HG02943 (cell line): ENCODE measurements around the gene VPS4A.
"Not testable (repeated sequence)": the region's sequence is repeated elsewhere in the genome, so short reads cannot be mapped to it uniquely, and the experiment has no call there.

Experiments
- ATAC-seq: cut with Tn5 transposase; IDR thresholded peaks from one replicate; pipeline ENCODE4 v1.9.1; 2021; ENCODE audit warnings: mild to moderate bottlenecking, low read depth, moderate library complexity; ENCODE audit not compliant: unreplicated experiment

VPS4A gene

DNA sequence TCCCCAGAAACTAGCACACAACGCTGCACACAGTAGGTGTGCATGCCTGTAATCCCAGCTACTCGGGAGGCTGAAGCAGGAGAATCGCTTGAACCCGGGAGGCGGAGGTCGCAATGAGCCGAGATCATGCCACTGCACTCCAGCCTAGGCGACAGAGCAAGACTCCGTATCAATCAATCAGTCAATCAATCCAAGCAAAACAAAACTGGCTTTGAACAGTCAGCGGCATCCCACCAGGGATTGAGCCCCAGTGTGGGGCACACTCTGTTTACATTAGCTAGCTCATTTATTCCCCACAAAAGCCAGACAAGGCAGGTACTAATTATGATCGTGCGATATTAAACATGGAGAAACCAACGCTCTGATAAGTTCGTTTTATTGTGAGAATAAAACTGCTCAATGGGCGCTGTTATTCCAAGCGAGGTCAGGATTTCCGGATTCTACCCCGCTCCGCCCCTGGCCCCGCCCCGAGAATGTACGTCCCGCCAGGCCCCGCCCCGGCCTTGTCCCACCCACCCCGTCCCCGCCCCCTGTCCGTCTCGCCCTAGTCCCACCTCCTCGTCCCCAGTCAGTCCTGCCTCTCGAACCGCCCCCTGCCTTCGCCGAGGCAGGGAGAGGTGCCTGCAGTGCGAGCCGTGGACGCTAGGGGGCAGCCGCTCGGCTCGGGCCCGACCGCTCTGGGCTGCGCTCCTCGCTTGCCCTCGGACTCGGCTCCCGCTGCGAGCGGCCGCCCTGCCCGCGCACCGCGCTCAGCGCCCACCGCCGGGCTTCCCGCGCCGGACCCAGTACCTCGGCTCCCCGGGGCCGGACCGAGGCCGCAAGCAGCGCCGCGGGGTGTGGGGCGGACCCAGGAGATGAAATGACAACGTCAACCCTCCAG, at the start of gene VPS4A:
VPS4A (plus strand) TSS at position 698 of the 880 bp plus-strand sequence; CDS start at position 860, 162 bp downstream.
- peak; percentile 83 for ATAC-seq

DNA sequence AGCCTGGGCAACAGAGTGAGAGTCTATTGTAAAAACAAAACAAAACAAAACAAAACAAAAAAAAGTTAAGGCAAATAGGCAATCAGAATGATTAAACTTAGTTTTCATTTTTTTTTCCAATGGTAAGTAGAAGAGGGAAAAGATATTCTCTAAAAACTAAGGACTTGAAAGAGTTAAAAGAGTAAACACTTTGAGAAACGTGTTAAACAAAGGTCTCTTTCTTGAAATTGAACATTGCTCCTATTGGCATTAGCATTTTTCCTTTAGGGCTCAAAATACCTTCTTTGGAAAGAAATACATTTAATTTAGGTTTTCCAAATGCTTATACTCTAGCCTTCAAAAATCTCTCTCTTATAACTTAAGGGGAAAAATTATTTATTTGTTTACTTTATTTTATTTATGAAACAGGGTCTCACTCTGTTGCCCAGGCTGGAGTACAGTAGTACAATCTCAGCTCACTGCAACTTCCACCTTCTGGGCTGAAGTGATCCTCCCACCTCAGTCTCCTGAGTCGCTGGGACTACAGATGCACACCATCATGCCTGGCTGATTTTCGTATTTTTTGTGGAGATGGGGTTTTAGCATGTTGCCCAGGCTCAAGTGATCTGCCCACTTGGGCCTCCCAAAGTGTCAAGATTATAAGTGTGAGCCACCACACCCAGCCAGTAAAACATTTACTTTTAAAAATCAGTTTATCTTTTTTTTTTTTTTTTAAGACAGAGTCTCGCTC, 44.7 kb upstream of the VPS4A start:
- no peak for ATAC-seq

DNA sequence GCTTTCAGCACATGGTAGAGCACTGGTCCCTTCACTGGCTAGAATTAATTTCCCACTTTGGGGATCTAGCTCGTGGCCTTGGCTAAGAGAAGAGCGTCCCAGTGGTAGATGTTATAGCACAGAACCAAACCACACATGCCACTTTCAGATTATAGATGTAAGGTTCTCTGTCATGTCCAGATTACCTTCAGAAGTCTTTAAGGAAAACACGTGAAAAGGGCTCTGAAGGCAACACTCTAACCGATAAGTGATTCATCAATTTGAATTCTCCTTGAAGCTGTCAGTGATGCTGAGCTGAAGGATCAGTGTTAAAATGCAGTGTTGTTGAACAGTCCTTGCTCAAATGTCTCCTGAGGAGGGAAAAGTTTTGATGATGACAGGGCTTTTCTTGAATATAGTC, 43.5 kb upstream of the VPS4A start:
- ATAC-seq: no peak

DNA sequence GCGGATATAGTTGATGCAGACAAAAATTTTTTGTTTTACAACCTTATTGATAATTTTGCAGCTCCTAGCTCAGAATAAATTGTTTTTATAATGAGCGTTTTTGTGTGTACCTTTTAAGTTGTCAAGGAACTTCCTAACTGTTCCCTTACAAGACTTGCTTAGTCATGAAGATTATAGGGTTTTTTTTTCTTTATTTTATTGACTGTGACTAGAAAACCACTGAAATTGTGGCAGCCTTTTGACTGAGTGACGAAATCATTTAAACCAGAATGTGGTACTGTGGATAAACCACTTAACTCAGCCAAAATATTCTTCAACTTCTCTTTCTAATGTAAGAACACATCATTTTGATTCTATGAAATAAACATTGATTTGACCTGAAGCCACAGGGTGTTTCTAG, 40.8 kb upstream of the VPS4A start:
- ATAC-seq: no peak

DNA sequence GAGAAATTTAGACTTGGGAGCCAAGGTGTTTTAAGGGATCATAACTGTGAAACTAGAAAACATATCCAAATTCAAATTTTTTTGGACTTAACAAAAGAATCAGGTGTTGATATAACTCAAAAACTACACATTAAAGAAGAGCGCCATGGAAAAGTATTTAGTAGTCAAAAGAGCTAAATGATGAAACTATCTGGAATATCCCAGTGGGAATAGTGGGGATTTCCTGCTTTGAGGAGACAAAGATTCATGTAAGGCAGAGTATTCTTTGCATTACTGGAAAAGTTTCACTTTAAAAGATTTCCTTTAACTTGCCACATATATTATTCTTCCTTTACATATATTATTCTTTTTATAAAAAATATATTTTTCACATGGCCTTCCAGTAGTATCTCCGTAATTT, 40.3 kb upstream of the VPS4A start:
- ATAC-seq: no peak

DNA sequence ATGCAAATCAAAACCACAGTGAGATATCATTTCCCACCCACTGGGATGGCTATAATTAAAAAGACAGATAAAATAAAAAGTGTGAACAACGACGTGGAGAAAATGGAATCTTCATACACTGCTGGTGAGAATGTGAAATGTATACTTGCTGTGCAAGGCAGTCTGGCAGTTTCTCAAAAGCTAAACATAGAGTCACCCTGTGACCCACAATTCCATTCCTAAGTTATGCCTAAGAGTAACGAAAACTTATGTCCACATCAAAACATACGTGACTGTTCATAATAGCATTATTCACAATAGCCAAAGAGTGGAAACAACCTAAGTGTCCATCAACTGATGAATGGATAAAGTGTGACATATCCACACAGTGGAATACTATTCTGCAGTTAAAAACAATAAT, 38.1 kb upstream of the VPS4A start:
- ATAC-seq: no peak

DNA sequence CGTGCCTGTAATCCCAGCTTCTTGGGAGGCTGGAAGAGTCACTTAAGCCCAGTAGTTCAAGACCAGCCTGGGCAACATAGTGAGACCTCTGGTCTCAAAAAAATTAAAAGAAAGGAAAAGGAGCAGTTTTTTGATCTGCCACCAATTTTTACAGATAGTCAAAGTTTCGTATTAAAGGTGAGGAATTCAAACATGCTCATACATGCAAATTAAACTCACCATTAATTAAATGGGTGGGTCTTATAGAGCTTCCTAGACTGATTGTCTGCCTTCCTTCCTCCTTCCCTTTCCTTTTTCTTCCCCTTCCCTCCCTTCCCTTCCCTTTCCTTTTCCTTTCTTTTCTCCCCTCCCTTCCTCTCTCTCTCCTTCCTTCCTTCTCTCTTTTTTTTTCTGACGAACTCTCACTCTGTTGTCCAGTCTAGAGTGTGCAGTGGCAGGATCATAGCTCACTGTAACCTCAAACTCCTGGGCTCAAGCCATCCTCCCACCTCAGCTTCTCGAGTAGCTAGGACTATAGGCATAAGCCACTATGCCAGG, 36.4 kb upstream of the VPS4A start:
- ATAC-seq: no peak

DNA sequence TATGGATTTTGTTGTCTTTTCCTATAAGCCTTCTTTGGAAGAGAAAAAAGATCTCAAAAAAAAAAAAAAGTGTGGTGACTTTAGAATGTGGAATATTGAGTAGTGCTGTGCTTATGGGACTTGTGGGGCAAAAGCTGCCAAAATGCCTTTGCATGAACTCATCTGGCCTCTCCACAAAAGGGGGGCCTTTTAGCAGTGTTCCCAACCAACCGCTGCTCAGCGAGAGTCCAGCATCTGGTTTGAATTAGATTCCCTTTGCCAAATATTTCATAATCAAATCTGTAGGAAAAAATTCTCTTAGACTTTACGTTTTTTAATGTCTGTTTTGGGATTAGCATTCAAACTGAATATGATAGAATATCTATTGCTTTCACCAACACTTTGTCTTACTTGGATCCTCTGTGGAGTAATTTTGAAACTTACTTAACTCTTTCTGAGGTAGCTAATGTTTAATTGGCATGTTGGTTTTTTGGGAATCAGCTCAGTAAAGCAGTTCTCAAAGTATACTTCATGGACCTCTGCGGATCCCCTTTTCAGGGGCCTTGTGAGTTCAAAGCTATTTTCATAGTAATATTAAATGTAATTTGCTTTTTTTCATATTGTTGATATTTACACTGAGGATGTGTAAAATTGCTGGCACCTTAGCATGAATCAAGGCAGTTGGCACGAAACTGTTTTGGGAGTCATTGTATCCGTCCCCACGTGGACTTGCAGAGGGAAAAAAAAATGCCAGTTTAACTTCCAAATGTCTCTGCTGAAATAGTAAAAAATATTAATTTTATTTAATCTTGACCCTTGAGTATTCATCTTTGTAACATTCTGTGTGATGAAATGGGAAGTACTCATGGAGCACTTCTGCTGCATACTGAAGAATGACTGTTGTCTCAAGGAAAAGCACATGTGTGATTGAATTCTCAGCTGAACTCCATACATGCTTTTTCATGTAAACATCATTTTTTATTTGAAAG, 34.7 kb upstream of the VPS4A start:
- ATAC-seq: no peak

DNA sequence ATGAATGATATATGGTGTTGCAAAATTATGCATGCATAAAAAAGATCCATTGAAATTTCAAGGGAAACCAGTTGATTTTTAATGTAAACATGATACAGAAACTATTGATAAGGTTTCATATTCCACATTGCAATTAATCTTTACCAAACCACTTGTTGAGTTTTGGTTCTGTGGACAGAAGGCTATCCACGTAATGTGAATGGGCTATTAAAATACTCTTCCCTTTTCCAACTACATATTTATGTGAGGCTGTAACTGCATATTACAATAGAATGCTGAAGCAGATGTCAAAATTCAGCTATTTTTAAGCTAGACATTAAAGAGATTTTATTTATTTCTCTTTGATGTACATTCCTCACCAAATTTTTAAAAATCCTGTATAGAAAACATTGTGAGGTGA, 33.7 kb upstream of the VPS4A start:
- no peak for ATAC-seq

DNA sequence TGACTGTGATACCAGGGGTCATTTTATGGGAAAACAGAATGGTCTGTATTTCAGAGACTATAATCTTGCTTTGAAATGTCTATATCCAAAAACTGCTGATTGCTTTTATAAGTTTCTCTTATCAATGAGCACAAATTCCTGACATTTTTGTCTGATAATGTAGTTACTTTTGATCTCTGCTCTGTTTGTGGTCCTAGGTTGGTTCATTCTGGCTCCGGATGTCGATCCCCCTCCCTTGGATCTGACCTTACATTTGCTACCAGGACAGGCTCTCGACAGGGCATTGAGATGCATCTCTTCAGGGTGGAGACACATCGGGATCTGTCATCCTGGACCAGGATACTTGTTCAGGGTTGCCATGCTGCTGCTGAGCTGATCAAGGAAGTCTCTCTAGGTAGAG, 27.3 kb upstream of the VPS4A start:
- ATAC-seq: no peak

DNA sequence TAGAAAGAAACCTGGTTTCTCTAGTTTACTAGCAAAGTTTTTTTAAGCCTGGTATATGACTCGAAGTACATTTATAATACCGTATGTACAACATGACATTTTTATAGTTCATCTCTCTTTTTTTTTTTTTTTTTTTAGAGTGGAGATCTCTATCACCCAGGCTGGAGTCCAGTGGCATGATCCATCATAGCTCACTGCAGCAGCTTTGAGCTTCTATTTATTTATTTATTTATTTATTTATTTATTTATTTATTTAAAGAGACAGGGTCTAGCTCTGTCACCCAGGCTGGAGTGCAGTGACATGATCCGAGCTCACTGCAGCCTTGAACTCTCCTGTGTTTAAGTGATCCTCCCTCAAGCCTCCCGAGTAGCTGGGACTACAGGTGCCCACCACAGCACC, 25.9 kb upstream of the VPS4A start:
- no peak for ATAC-seq

DNA sequence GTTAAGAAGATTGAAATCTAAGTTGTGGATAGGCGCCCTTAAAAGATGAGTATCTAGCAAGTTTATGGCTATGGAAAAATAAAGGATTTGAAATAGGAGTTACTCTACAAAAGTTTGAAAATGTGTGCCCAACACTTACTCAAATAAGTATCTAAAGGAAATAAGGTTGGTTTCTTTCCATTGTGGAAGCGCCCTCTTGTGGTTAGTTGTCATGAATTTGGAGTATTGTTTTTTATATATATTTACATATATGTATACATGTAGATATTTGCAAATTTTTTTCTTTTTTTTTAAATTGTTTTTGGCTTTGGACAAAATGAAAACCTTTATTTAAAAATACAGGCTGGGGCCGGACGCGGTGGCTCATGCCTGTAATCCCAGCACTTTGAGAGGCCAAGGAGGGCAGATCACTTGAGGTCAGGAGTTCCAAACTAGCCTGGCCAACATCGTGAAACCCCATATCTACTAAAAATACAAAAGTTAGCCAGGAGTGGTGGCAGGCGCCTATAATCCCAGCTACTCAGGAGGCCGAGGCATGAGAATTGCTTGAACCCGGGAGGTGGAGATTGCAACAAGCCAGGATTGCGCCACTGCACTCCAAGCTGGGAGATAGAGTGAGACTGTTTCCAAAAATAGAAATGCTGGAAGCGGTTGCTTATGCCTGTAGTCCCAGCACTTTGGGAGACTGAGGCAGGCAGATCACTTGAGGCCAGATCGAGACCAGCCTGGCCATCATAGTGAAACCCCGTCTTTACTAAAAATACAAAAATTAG, 24.0 kb upstream of the VPS4A start:
- no peak for ATAC-seq

DNA sequence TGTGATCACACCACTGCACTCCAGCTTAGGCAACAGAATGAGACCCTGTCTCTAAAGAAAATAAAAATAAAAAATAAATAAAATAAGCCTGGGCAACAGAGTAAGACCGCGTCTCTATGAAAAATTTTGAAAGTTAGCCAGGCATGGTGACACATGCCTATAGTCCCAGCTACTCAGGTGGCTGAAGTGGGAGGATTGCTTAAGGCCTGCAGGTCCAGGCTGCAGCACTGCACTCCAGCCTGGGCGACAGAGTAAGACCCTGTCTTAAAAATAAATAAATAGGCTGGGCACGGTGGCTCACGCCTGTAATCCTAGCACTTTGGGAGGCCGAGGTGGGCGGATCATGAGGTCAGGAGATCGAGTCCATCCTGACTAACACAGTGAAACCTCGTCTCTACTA, 19.5 kb upstream of the VPS4A start:
- ATAC-seq: not testable (repeated sequence)

DNA sequence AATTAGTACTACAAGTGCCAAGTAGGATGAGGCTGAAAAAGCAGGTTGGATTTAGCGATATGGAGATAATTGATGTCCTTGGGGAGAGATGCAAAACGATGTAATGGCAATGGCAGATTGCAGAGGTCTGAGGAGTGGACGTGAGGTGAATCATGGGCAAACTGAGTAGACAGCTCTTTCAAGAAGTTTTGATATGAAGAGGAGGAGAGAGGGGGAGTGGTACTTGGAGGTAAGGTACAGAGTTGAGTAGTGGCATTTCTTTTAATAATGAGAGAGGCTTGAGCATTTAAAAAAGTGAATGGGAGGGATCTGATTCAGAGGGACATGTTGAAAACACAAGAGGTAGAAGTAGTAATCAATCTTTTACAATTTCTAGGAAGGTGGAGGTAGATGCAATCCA, 17.7 kb upstream of the VPS4A start:
- ATAC-seq: no peak

DNA sequence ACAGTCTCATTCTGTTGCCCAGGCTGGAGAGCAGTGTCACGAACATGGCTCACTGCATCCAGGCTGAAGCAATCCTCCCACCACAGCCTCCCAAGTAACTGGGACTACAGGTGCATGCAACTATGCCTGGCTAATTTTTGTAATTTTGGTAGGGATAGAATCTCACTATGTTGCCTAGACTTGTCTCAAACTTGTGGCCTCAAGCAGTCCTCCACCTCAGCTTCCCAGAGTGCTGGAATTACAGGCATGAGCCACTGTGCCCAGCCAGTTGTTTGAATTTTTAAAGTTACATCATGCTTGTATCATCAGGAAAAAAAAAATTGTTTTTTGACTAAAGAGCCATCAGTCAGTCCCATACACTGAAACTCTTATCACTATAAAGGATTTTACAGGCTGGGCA, 17.1 kb upstream of the VPS4A start:
- ATAC-seq: no peak

DNA sequence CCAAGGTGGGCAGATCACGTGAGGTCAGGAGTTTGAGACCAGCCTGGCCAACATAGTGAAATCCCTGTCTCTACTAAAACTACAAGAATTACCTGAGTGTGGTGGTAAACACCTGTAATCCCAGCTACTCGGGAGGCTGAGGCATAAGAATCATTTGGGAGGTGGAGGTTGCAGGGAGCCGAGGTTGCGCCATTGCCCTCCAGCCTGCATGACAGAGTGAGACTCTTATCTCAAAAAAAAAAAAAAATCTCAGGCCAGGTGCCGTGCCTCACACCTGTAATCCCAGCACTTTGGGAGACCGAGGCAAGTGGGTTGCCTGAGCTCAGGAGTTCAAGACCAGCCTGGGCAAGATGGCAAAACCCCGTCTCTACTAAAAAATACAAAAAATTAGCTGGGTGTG, 14.4 kb upstream of the VPS4A start:
- not testable (repeated sequence) for ATAC-seq

DNA sequence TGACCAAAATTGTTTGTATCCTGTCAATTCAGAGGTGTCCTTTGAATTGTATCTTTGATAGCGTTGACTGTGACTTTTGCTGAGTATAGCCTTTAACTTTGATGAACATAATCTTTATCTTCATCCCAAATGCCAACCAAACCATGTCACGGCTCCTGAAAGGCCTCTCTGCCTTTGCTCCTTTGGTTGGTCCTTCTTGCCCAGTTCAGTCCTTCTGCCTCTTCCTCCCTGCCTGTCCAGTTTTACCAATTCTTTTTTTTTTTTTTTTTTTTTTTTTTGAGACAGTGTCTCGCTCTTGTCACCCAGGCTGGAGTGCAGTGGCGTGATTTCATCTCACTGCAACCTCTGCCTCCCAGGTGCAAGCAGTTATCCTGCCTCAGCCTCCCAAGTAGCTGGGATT, 12.9 kb upstream of the VPS4A start:
- ATAC-seq: no peak

DNA sequence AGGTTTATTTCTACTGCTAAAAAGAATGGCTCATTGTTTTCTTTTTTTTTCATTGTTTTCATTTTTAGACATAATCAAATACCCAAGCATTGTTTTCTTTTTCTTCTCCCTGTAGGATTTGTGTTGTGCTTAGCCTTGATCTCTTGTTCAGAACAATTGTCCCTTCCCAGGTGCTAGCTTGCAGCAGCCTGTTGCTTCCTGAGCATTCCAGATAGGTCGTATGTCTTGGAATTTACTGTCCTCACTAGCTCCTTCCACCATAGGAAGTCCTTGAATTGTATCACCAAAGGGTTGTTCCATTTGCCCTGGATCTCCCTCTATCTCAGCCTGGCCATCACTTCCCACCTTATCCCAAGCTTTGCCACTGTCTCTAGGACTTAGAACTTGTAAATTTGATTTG, 10.0 kb upstream of the VPS4A start:
- no peak for ATAC-seq

DNA sequence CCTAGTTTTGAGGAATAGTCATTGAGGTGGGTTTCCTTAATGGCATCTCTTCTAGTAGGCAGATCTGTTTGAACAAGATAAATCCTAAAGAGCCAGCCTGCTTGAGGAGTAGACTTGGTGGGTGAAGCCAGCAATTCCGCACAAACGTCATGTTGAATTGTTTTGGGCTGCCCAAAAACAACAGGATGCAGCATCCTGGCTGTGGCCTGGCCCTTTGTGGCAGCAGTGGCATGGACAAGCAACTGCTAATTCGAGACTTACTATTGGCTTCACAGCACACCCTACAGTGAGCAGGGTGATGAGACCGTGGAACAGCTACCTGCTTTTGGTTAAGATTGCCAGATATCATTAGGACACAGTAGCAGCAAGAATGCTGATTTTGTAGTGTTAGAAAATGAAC, 9.3 kb upstream of the VPS4A start:
- no peak for ATAC-seq

DNA sequence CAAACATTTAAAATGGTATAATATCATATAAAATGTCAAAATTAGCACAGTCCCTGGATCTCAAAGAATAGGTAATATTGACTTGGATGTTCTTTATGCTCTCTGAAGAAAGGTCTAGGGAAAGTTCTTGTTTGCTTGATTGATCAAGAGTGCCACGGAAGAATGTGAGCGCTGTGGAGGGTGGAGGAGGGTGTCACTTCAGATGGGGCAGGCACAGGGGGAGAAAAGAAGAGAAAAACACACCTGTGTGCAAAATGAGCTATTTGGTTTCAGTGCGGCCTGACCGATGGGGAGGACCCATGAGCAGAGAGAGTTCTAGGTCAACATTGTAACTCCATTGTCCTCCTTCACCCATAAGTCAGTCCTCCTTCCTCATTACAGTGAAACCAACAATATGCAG, 8.8 kb upstream of the VPS4A start:
- no peak for ATAC-seq
